Stimulated activated CD8-positive, alpha-beta memory T cell treated with anti-CD3 and anti-CD28 coated beads, Interleukin-4, amount 100 ng/mL, for 48 hours (primary cell): ENCODE results near the gene SIMC1.
"Not testable (repeated sequence)": the region's sequence is repeated elsewhere in the genome, so short reads cannot be mapped to it uniquely, and the experiment has no call there.

Experiments
- DNase-seq: peaks from one replicate; pipeline ENCODE4 v3.0.0-alpha.2; 2020

SIMC1 gene

GRCh38 chr5:176237971-176238644, at the start of gene SIMC1:
Gene SIMC1 (plus strand): TSS chr5:176238424. CDS start chr5:176238509, 85 bp downstream.
- peak; percentile 69 for DNase-seq

- DNase-seq, result no peak
These were observed 49.6 kb upstream of the SIMC1 start for GRCh38 chr5:176188506-176189193.

- no peak for DNase-seq
These were observed 48.4 kb upstream of the SIMC1 start for GRCh38 chr5:176189857-176190256.

GRCh38 chr5:176190886-176191755, 47.1 kb upstream of the SIMC1 start:
- DNase-seq, result no peak

GRCh38 chr5:176192094-176192721, 46.0 kb upstream of the SIMC1 start:
- DNase-seq, result no peak

GRCh38 chr5:176192722-176193117, 45.5 kb upstream of the SIMC1 start:
- DNase-seq, result not testable (repeated sequence)

- not testable (repeated sequence) for DNase-seq
These were observed 44.6 kb upstream of the SIMC1 start for GRCh38 chr5:176193636-176194035.

GRCh38 chr5:176194238-176195083, 43.8 kb upstream of the SIMC1 start:
- not testable (repeated sequence) for DNase-seq

- DNase-seq, result not testable (repeated sequence)
These were observed 43.2 kb upstream of the SIMC1 start for GRCh38 chr5:176195084-176195413.

- not testable (repeated sequence) for DNase-seq
These were observed 42.6 kb upstream of the SIMC1 start for GRCh38 chr5:176195487-176196207.

GRCh38 chr5:176196781-176197180, 41.4 kb upstream of the SIMC1 start:
- not testable (repeated sequence) for DNase-seq

GRCh38 chr5:176197234-176197858, 40.9 kb upstream of the SIMC1 start:
- DNase-seq, result not testable (repeated sequence)

- not testable (repeated sequence) for DNase-seq
These were observed 39.9 kb upstream of the SIMC1 start for GRCh38 chr5:176198299-176198698.

- peak; percentile 42 for DNase-seq
These were observed 39.1 kb upstream of the SIMC1 start for GRCh38 chr5:176198991-176199733.

GRCh38 chr5:176199803-176200399, 38.3 kb upstream of the SIMC1 start:
- not testable (repeated sequence) for DNase-seq

GRCh38 chr5:176201811-176202210, 36.4 kb upstream of the SIMC1 start:
- no peak for DNase-seq

GRCh38 chr5:176203086-176203485, 35.1 kb upstream of the SIMC1 start:
- DNase-seq, result no peak

GRCh38 chr5:176203535-176203934, 34.7 kb upstream of the SIMC1 start:
- not testable (repeated sequence) for DNase-seq

GRCh38 chr5:176214466-176215021, 23.7 kb upstream of the SIMC1 start:
- not testable (repeated sequence) for DNase-seq
